ENCODE measurements around the gene CDKN2A.
A peak's percentile ranks its signal among the peaks of the same experiment; 100 is the strongest.

The CDKN2A gene

GRCh38 chr9:22030101-22030598 is 36.0 kb upstream of the CDKN2A start:
- Mint-ChIP-seq H3K9me3 (no peaks in the 10 kb centered on the region), H3K36me3 (ENCODE audit: low read depth) (no peaks in the 10 kb centered on the region), H3K27me3 (ENCODE audit: low read depth, poor library complexity) (peaks cover 10% of the 10 kb centered on the region), H3K4me1 (no peaks in the 10 kb centered on the region), H3K4me3 (no peak overlapping the region), H3K27ac (no peak overlapping the region)
- no peak for TF ChIP-seq CTCF (IDR thresholded peaks at IDR 0.05)
- no peak for DNase-seq

GRCh38 chr9:22029231-22029630 is 35.0 kb upstream of the CDKN2A start:
- no peak for TF ChIP-seq CTCF (IDR thresholded peaks at IDR 0.05)

GRCh38 chr9:22028394-22028793 is 34.2 kb upstream of the CDKN2A start:
- Mint-ChIP-seq H3K27ac (no peak overlapping the region), H3K36me3 (ENCODE audit: low read depth) (no peaks in the 10 kb centered on the region), H3K4me1 (no peaks in the 10 kb centered on the region), H3K9me3 (no peaks in the 10 kb centered on the region), H3K27me3 (ENCODE audit: low read depth, poor library complexity) (peaks cover 9% of the 10 kb centered on the region), H3K4me3 (no peak overlapping the region)
- no peak for TF ChIP-seq CTCF (IDR thresholded peaks at IDR 0.05)
- DNase-seq = no peak

More at GRCh38 chr9:22029231-22029630, 35.0 kb upstream of the CDKN2A start:
- Mint-ChIP-seq H3K36me3 (ENCODE audit: low read depth) (no peaks in the 10 kb centered on the region), H3K9me3 (no peaks in the 10 kb centered on the region), H3K27me3 (ENCODE audit: low read depth, poor library complexity) (peaks cover 9% of the 10 kb centered on the region), H3K27ac (no peak overlapping the region), H3K4me3 (no peak overlapping the region), H3K4me1 (no peaks in the 10 kb centered on the region)
- DNase-seq = no peak

- H3K9me3 Mint-ChIP-seq = peaks cover 4% of the 10 kb centered on the region
- H3K36me3 Mint-ChIP-seq (ENCODE audit: low read depth) = no peaks in the 10 kb centered on the region
- H3K4me3 Mint-ChIP-seq = no peak overlapping the region
- no peak overlapping the region for H3K27ac Mint-ChIP-seq
- DNase-seq = no peak
- no peak for TF ChIP-seq CTCF (IDR thresholded peaks at IDR 0.05)
- H3K27me3 Mint-ChIP-seq (ENCODE audit: low read depth, poor library complexity) = peaks cover 5% of the 10 kb centered on the region
- no peaks in the 10 kb centered on the region for H3K4me1 Mint-ChIP-seq
These were observed 32.5 kb upstream of the CDKN2A start for GRCh38 chr9:22026696-22027095.

GRCh38 chr9:22022396-22022795 is 28.2 kb upstream of the CDKN2A start:
- Mint-ChIP-seq H3K27ac (no peak overlapping the region), H3K27me3 (ENCODE audit: low read depth, poor library complexity) (peaks cover 8% of the 10 kb centered on the region), H3K36me3 (ENCODE audit: low read depth) (no peaks in the 10 kb centered on the region), H3K4me3 (no peak overlapping the region), H3K4me1 (no peaks in the 10 kb centered on the region), H3K9me3 (peaks cover 11% of the 10 kb centered on the region)
- no peak for DNase-seq
- TF ChIP-seq CTCF (IDR thresholded peaks at IDR 0.05) = no peak

GRCh38 chr9:22010866-22011625 is 16.9 kb upstream of the CDKN2A start:
- Mint-ChIP-seq H3K27ac (no peak overlapping the region), H3K4me3 (no peak overlapping the region), H3K36me3 (ENCODE audit: low read depth) (no peaks in the 10 kb centered on the region), H3K9me3 (no peaks in the 10 kb centered on the region), H3K4me1 (peaks cover 11% of the 10 kb centered on the region), H3K27me3 (ENCODE audit: low read depth, poor library complexity) (peaks cover 60% of the 10 kb centered on the region)
- DNase-seq = peak; percentile 85
- TF ChIP-seq CTCF (IDR thresholded peaks at IDR 0.05) = no peak
